ACC112 (cell line): ENCODE data around the gene KITLG.
"Not testable (repeated sequence)": the region's sequence is repeated elsewhere in the genome, so short reads cannot be mapped to it uniquely, and the experiment has no call there.

Experiments
- H2AFZ ChIP-seq: fragments of 200-600 bp; sonication (generic); one replicate; pipeline ENCODE4 v1.6.0; 2017; ENCODE audit warnings: antibody characterized with exemption, low read length; ENCODE audit not compliant: unreplicated experiment
- H3K27ac ChIP-seq: fragments of 200-600 bp; sonication (generic); 2 replicates; pipeline ENCODE4 v1.5.1; 2014; ENCODE audit warnings: low read depth, mild to moderate bottlenecking, antibody characterized with exemption, low read length, moderate library complexity
- H3K27me3 ChIP-seq: fragments of 200-600 bp; sonication (generic); 2 replicates; pipeline ENCODE4 v1.6.1; 2014; ENCODE audit warnings: mild to moderate bottlenecking, antibody characterized with exemption, low read length, moderate library complexity, mixed read lengths; ENCODE audit not compliant: insufficient read depth
- H3K36me3 ChIP-seq: fragments of 200-600 bp; sonication (generic); 2 replicates; pipeline ENCODE4 v1.6.1; 2016; ENCODE audit warnings: mild to moderate bottlenecking, antibody characterized with exemption, low read length, moderate library complexity, mixed read lengths; ENCODE audit not compliant: insufficient read depth
- H3K4me1 ChIP-seq: fragments of 200-600 bp; sonication (generic); one replicate; pipeline ENCODE4 v1.6.1; 2016; ENCODE audit warnings: low read length, mixed read lengths; ENCODE audit not compliant: insufficient read depth, unreplicated experiment, control insufficient read depth
- H3K4me3 ChIP-seq: fragments of 200-600 bp; sonication (generic); 2 replicates; pipeline ENCODE4 v1.5.1; 2014; ENCODE audit warnings: mild to moderate bottlenecking, low read depth, low read length
- H3K79me2 ChIP-seq: fragments of 200-600 bp; sonication (generic); one replicate; pipeline ENCODE4 v1.6.0; 2016; ENCODE audit warnings: low read length; ENCODE audit not compliant: control insufficient read depth, unreplicated experiment, insufficient read depth

KITLG gene

DNA sequence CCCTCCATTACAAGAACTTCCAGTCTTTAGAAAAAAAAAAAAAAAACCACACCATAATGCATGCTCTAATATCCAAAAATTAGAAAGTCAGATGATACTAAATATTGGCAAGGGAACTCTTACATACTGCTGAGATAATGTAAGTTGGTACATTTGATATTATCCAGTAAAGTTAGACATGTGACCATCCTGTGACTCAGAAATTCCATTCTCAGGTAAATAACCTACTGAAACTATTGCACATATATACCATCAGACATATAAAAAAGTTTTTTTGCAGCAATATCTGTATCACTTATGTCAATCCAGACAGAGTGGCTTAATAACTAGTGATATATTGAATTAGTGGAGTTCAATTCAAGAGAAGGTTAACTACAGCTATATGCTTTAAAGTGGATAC lies 63.5 kb downstream of the KITLG start:
- peaks cover 11% of the 10 kb centered on the region for H3K4me1 ChIP-seq
- no peak overlapping the region for H3K4me3 ChIP-seq
- no peaks in the 10 kb centered on the region for H3K79me2 ChIP-seq
- H3K27me3 ChIP-seq = no peaks in the 10 kb centered on the region
- peaks cover 29% of the 10 kb centered on the region for H3K36me3 ChIP-seq
- no peak overlapping the region for H2AFZ ChIP-seq
- H3K27ac ChIP-seq = no peak overlapping the region

- Histone ChIP-seq H3K4me3 (no peak overlapping the region), H3K27me3 (no peaks in the 10 kb centered on the region), H2AFZ (no peak overlapping the region), H3K27ac (no peak overlapping the region), H3K4me1 (peaks cover 11% of the 10 kb centered on the region), H3K79me2 (no peaks in the 10 kb centered on the region), H3K36me3 (peaks cover 24% of the 10 kb centered on the region)
Measured at GRCh38 chr12:88510843-88511242, 69.4 kb downstream of the KITLG start.

DNA sequence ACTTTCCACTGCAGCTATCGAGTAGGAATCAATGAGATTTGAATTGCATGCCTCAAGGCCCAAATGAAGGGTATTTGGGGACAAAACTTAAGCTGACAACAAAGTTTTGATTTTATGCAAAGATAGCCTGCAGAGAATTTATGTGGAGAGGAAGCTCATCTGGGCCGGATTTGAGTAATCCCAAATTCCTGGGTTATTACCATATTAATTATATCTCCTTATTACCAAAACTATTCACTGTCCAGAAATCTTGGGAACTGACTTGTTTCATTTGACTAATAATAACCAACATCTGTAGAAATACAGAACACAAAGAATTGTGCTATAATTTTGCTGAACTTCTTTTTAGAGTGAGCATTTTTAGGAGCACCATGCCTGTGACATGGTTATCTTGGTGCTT lies 70.4 kb downstream of the KITLG start:
- peaks cover 11% of the 10 kb centered on the region for H3K4me1 ChIP-seq
- H2AFZ ChIP-seq = no peak overlapping the region
- H3K27me3 ChIP-seq = no peaks in the 10 kb centered on the region
- H3K36me3 ChIP-seq = peaks cover 28% of the 10 kb centered on the region
- no peak overlapping the region for H3K27ac ChIP-seq
- H3K79me2 ChIP-seq = no peaks in the 10 kb centered on the region
- H3K4me3 ChIP-seq = no peak overlapping the region

- Histone ChIP-seq H2AFZ (no peak overlapping the region), H3K4me3 (no peak overlapping the region), H3K79me2 (no peaks in the 10 kb centered on the region), H3K36me3 (peaks cover 28% of the 10 kb centered on the region), H3K4me1 (peaks cover 11% of the 10 kb centered on the region), H3K27ac (no peak overlapping the region), H3K27me3 (no peaks in the 10 kb centered on the region)
Measured at GRCh38 chr12:88509347-88509746, 70.9 kb downstream of the KITLG start.

GRCh38 chr12:88507851-88508250 lies 72.4 kb downstream of the KITLG start:
- H2AFZ ChIP-seq, H3K79me2 ChIP-seq, H3K4me3 ChIP-seq, H3K27me3 ChIP-seq, H3K27ac ChIP-seq: not testable (repeated sequence)
- Histone ChIP-seq H3K36me3 (peaks cover 33% of the 10 kb centered on the region), H3K4me1 (peaks cover 12% of the 10 kb centered on the region)

GRCh38 chr12:88507270-88507669 lies 73.0 kb downstream of the KITLG start:
- Histone ChIP-seq H2AFZ (no peak overlapping the region), H3K4me1 (peaks cover 12% of the 10 kb centered on the region), H3K79me2 (peaks cover 3% of the 10 kb centered on the region), H3K36me3 (peaks cover 35% of the 10 kb centered on the region), H3K27me3 (no peaks in the 10 kb centered on the region), H3K4me3 (no peak overlapping the region), H3K27ac (no peak overlapping the region)

DNA sequence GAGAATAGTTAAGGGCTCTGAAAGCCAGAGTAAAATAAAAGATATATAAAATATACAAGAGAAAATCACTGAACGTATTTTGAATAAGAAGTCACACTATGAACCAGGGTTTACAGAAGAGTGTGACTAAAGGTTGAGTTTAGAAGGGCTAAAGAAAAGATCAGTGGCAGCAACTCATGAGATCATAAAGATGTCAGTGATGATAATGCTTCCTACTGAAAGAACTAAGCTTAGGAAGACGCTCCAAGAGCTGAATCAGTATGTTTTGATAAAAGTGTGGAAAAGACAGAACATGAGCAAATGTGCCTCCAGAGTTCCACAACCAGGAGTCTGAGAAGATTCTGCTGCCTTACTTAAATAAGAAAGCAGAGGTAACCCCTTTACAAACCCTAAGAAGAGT lies 74.6 kb downstream of the KITLG start:
- no peak overlapping the region for H2AFZ ChIP-seq
- peaks cover 32% of the 10 kb centered on the region for H3K36me3 ChIP-seq
- H3K27ac ChIP-seq = no peak overlapping the region
- H3K27me3 ChIP-seq = no peaks in the 10 kb centered on the region
- peaks cover 3% of the 10 kb centered on the region for H3K79me2 ChIP-seq
- peaks cover 11% of the 10 kb centered on the region for H3K4me1 ChIP-seq
- no peak overlapping the region for H3K4me3 ChIP-seq

- H3K4me3 ChIP-seq = no peak overlapping the region
- peaks cover 26% of the 10 kb centered on the region for H3K36me3 ChIP-seq
- H3K4me1 ChIP-seq = peaks cover 11% of the 10 kb centered on the region
- H3K27ac ChIP-seq = peak overlapping the region; percentile 53; the same call in 1 of the 2 replicates
- H3K27me3 ChIP-seq = no peaks in the 10 kb centered on the region
- no peak overlapping the region for H2AFZ ChIP-seq
- peaks cover 3% of the 10 kb centered on the region for H3K79me2 ChIP-seq
Measured at GRCh38 chr12:88503281-88503703, 77.0 kb downstream of the KITLG start.

DNA sequence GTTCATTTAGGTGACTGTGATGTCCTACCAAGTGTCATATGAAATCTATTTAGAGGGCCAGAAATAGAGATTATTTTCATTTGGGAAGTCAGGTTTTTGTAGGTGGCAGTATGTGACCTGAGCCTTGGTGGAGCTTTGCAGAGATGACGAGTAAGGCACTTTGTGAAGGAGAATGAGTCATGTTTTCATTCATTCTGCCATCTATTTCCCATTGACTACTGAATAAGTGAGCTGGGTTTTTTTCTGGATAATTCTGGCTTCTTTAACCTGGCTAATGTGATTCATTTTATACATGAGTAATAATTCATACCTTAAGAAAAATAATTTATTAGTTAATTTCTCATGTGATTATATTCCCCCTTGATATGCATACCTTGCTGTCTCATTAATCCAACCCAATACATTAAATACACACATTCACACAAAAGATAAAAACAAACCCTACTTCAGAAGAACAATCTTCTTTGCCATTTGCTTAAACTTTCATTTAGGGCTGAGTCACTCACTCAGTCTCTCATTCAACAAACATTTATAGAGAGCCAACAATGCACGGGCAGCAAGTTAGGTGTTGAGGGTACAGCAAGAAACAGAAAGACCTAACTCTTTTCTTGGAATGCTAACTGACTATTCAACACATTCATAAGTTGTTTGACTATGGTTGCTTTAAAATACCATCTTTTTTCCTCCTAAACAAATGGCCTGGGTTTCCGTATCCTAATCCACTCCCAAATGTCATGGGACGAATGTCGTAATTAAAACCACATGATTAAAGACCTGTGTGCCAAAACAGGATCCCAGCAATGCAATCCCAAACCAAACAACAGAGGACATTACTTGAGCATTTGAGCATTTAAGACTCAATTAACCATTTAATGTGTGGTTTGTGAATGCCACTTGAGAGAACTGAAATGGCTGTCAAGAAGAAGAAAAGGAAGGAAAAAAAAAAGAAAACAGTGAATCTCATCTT lies 78.0 kb downstream of the KITLG start:
- H3K4me3 ChIP-seq = no peak overlapping the region
- no peak overlapping the region for H2AFZ ChIP-seq
- peaks cover 12% of the 10 kb centered on the region for H3K4me1 ChIP-seq
- H3K27ac ChIP-seq = peak overlapping the region; percentile 53
- peaks cover 26% of the 10 kb centered on the region for H3K36me3 ChIP-seq
- H3K27me3 ChIP-seq = no peaks in the 10 kb centered on the region
- H3K79me2 ChIP-seq = peaks cover 3% of the 10 kb centered on the region

DNA sequence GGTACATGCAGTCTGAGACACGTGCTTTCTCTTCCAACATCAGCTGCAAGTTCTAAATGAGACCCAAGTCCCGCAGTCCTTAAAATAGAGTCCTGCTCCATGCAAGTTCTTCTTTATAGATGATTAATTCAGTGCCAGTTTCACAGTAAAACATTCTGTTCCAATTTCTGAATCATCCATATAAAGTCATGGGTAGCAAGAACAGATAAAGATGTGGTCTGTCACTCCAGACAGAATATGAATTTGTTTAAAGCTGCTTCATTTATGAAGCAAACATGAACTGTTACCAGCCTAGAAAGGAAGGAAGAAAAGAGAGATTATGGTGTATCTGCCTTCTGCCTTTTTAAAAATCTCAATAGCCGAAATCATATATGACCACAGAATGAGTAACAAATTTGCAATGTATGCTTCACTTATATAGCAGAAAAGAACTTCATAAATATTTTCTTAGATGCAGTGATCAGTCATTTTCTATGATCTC lies 83.3 kb downstream of the KITLG start:
- peaks cover 15% of the 10 kb centered on the region for H3K36me3 ChIP-seq
- no peak overlapping the region for H2AFZ ChIP-seq
- H3K79me2 ChIP-seq = no peaks in the 10 kb centered on the region
- H3K4me1 ChIP-seq = peaks cover 33% of the 10 kb centered on the region
- H3K4me3 ChIP-seq = no peak overlapping the region
- peak overlapping the region; percentile 40 for H3K27ac ChIP-seq
- no peaks in the 10 kb centered on the region for H3K27me3 ChIP-seq

GRCh38 chr12:88496429-88496828 lies 83.8 kb downstream of the KITLG start:
- H3K27me3 ChIP-seq = no peaks in the 10 kb centered on the region
- H2AFZ ChIP-seq = no peak overlapping the region
- no peak overlapping the region for H3K27ac ChIP-seq
- H3K36me3 ChIP-seq = peaks cover 15% of the 10 kb centered on the region
- no peak overlapping the region for H3K4me3 ChIP-seq
- no peaks in the 10 kb centered on the region for H3K79me2 ChIP-seq
- peaks cover 33% of the 10 kb centered on the region for H3K4me1 ChIP-seq
